Mucosa of descending colon (tissue), 3 donors: ENCODE measurements around the gene ZNF33B. TPM values are rescaled to one million over a fixed set of nuclear protein-coding genes. Genes with fewer than 3 reads are reported as not detected.
A peak's percentile ranks its signal among the peaks of the same experiment; 100 is the strongest.

Experiments used
- ATAC-seq: fragments of 200-7000 bp; cut with Tn5 transposase; one replicate; pipeline ENCODE4 v1.9.1; 2020; ENCODE audit warnings: mild to moderate bottlenecking, moderate library complexity
- DNase-seq, 3 donors: peaks; one replicate each; pipeline ENCODE4 v3.0.0-alpha.2; 2020
- H3K36me3 ChIP-seq: fragments of 200-600 bp; one replicate; pipeline ENCODE4 v1.8.0; 2021; ENCODE audit warnings: low read depth, mild to moderate bottlenecking
- H3K4me1 ChIP-seq: fragments of 200-600 bp; one replicate; pipeline ENCODE4 v1.8.0; 2021; ENCODE audit warnings: low read depth, mild to moderate bottlenecking
- H3K4me3 ChIP-seq: fragments of 200-600 bp; one replicate; pipeline ENCODE4 v1.8.0; 2021; ENCODE audit warnings: mild to moderate bottlenecking
- H3K9me3 ChIP-seq: fragments of 200-600 bp; one replicate; pipeline ENCODE4 v1.8.0; 2021; ENCODE audit warnings: mild to moderate bottlenecking
- CTCF ChIP-seq: fragments of 200-600 bp; IDR thresholded peaks from one replicate; pipeline ENCODE4 v1.8.0; 2022; ENCODE audit warnings: antibody characterized with exemption, mild to moderate bottlenecking
- intact Hi-C, 2 donors: fragments of 100-400 bp; cut with DNase I in 1 of 2; cut with micrococcal nuclease in 1 of 2; formaldehyde crosslinking; loops; one replicate each; pipeline versions ENCODE4 v1.11.0 to v1.11.1; 2022; cut with DNase I, micrococcal nuclease
- total RNA-seq, 3 donors: library from RNA; stranded (reverse); fragmentation: NEBNext Ultra II Directional in 2 of 3; extraction: Animal tissue kit (Norgen Biotek cat#: 25700) in 2 of 3; gene quantifications; one replicate each; pipeline versions ENCODE4 v1.2.1 to v1.2.4, GENCODE V29; 2021 to 2023
- donor health status: DM: no; HTN: no; CAD: no; lungs with moderate emphysema.
- donor health status: DM: no; HTN: no; CAD: no.
- donor health status: DM: no; HTN: yes; CAD: no.

Gene ZNF33B
- total RNA-seq, 3 donors from 2014 or later = 22.2 to 36.7 (median 28.2) TPM

- Histone ChIP-seq H3K36me3 (no peaks in the 10 kb centered on the region), H3K9me3 (no peaks in the 10 kb centered on the region), H3K4me3 (no peak overlapping the region), H3K4me1 (peaks cover 7% of the 10 kb centered on the region)
- no peak for ATAC-seq
- intact Hi-C loops = no loop called here
- no peak for TF ChIP-seq CTCF
- DNase-seq = no peak
These were observed 6.7 kb upstream of the ZNF33B start for GRCh38 chr10:42645103-42645502.

- TF ChIP-seq CTCF = no peak
- H3K36me3 ChIP-seq = no peaks in the 10 kb centered on the region
- ATAC-seq (peak; percentile 56), DNase-seq (peak in 2 of 3 donors; percentile 34 to 60)
- no peak overlapping the region for H3K4me3 ChIP-seq
- intact Hi-C loops = no loop called here
- peaks cover 19% of the 10 kb centered on the region for H3K4me1 ChIP-seq
- no peaks in the 10 kb centered on the region for H3K9me3 ChIP-seq
These were observed 2.4 kb upstream of the ZNF33B start for GRCh38 chr10:42640610-42641229.

- no peak for TF ChIP-seq CTCF
- Histone ChIP-seq H3K4me3 (peak overlapping the region; percentile 37), H3K9me3 (no peaks in the 10 kb centered on the region), H3K4me1 (peaks cover 19% of the 10 kb centered on the region), H3K36me3 (no peaks in the 10 kb centered on the region)
- intact Hi-C loops = no loop called here
- ATAC-seq = no peak
- DNase-seq = no peak
These were observed 476 bp upstream of the ZNF33B start for GRCh38 chr10:42638821-42639270.

- H3K4me1 ChIP-seq = peaks cover 19% of the 10 kb centered on the region
These were observed 719 bp downstream of the ZNF33B start for GRCh38 chr10:42637648-42638054.

GRCh38 chr10:42637142-42637541 lies 1.2 kb downstream of the ZNF33B start:
- no peak for DNase-seq
- no peaks in the 10 kb centered on the region for H3K36me3 ChIP-seq
- H3K9me3 ChIP-seq = no peaks in the 10 kb centered on the region
- intact Hi-C loops = no loop called here
- peaks cover 19% of the 10 kb centered on the region for H3K4me1 ChIP-seq
- TF ChIP-seq CTCF = no peak
- H3K4me3 ChIP-seq = no peak overlapping the region
- ATAC-seq = no peak

More at GRCh38 chr10:42637648-42638054, 719 bp downstream of the ZNF33B start:
- H3K4me3 ChIP-seq = peak overlapping the region; percentile 37
- no peaks in the 10 kb centered on the region for H3K36me3 ChIP-seq
- DNase-seq (no peak), ATAC-seq (no peak)
- no peak for TF ChIP-seq CTCF
- intact Hi-C loops = no loop called here
- no peaks in the 10 kb centered on the region for H3K9me3 ChIP-seq
